Neural cell (in vitro differentiated cells): ENCODE results near the gene COX7A2L. TPM values are rescaled to one million over a fixed set of nuclear protein-coding genes. Genes with fewer than 3 reads are reported as not detected.

Source experiments
- H2AFZ ChIP-seq: fragments of 200-600, 300-800 bp; sonication (generic), shearing (Covaris generic); 2 replicates; pipeline ENCODE4 v1.6.0; 2014; ENCODE audit warnings: low read depth, mild to moderate bottlenecking, antibody characterized with exemption, low read length, moderate library complexity
- H3F3A ChIP-seq: fragments of 200-600 bp; shearing (Covaris generic); 2 replicates; pipeline ENCODE4 v1.6.1; 2016; ENCODE audit warnings: mild to moderate bottlenecking, moderate library complexity, mixed read lengths, antibody characterized with exemption, low read length; ENCODE audit not compliant: insufficient read depth, poor library complexity, severe bottlenecking
- H3K27ac ChIP-seq: fragments of 200-600, 300-800 bp; sonication (generic), shearing (Covaris generic); 2 replicates; pipeline ENCODE4 v1.5.1; 2014; ENCODE audit warnings: mild to moderate bottlenecking, low read length, moderate library complexity
- H3K27me3 ChIP-seq: fragments of 300-800, 200-600 bp; sonication (generic), shearing (Covaris generic); 2 replicates; pipeline ENCODE4 v1.6.0; 2014; ENCODE audit warnings: mild to moderate bottlenecking, low read depth, low read length, moderate library complexity; ENCODE audit not compliant: insufficient read depth
- H3K36me3 ChIP-seq: fragments of 300-800, 200-600 bp; sonication (generic), shearing (Covaris generic); 2 replicates; pipeline ENCODE4 v1.5.1; 2014; ENCODE audit warnings: mild to moderate bottlenecking, antibody characterized with exemption, low read length, moderate library complexity; ENCODE audit not compliant: insufficient read depth
- H3K4me2 ChIP-seq: fragments of 300-800, 200-600 bp; sonication (generic), shearing (Covaris generic); 2 replicates; pipeline ENCODE4 v1.6.0; 2014; ENCODE audit warnings: mild to moderate bottlenecking, low read length
- H3K4me3 ChIP-seq: fragments of 300-800, 200-600 bp; sonication (generic), shearing (Covaris generic); 2 replicates; pipeline ENCODE4 v1.5.1; 2014; ENCODE audit warnings: mild to moderate bottlenecking, low read length, moderate library complexity
- H3K79me2 ChIP-seq: fragments of 200-600 bp; shearing (Covaris generic); replicated peaks from 2 replicates; pipeline ENCODE4 v1.6.0; 2014; ENCODE audit warnings: mild to moderate bottlenecking, low read length, moderate library complexity; ENCODE audit not compliant: insufficient read depth
- H3K9ac ChIP-seq: fragments of 300-800, 200-600 bp; sonication (generic), shearing (Covaris generic); 2 replicates; pipeline ENCODE4 v1.6.1; 2016; ENCODE audit warnings: mild to moderate bottlenecking, low read length, mixed read lengths
- H3K9me2 ChIP-seq: fragments of 200-600 bp; shearing (Covaris generic); 2 replicates; pipeline ENCODE4 v1.6.1; 2016; ENCODE audit warnings: mild to moderate bottlenecking, low read length, mixed read lengths; ENCODE audit not compliant: insufficient read depth
- H3K9me3 ChIP-seq: fragments of 200-600, 300-800 bp; sonication (generic), shearing (Covaris generic); 2 replicates; pipeline ENCODE4 v1.6.1; 2016; ENCODE audit warnings: mild to moderate bottlenecking, mixed run types, low read length, moderate library complexity, mixed read lengths
- H4K20me1 ChIP-seq: fragments of 200-600 bp; shearing (Covaris generic); 2 replicates; pipeline ENCODE4 v1.6.1; 2016; ENCODE audit warnings: mild to moderate bottlenecking, mixed run types; ENCODE audit not compliant: insufficient read depth
- CTCF ChIP-seq: fragments of 450-650 bp; IDR thresholded peaks from 2 replicates; pipeline ENCODE4 v1.5.1; 2014; ENCODE audit warnings: antibody characterized with exemption, mild to moderate bottlenecking, moderate library complexity; ENCODE audit not compliant: poor library complexity, severe bottlenecking
- EP300 ChIP-seq: fragments of 450-650 bp; conservative IDR thresholded peaks from 2 replicates; pipeline ENCODE4 v1.6.1; 2014; ENCODE audit warnings: antibody characterized with exemption, mild to moderate bottlenecking, moderate library complexity; ENCODE audit not compliant: poor library complexity, severe bottlenecking
- EZH2 ChIP-seq: fragments of 200-600, 300-800 bp; shearing (Covaris generic), sonication (generic); IDR thresholded peaks from 2 replicates; pipeline ENCODE4 v1.6.1; 2014; ENCODE audit warnings: antibody characterized with exemption, low read length, borderline replicate concordance, mild to moderate bottlenecking; ENCODE audit not compliant: insufficient read depth, poor library complexity, severe bottlenecking
- MXI1 ChIP-seq: fragments of 450-650 bp; conservative IDR thresholded peaks from 2 replicates; pipeline ENCODE4 v1.6.1; 2014; ENCODE audit warnings: antibody characterized with exemption, mild to moderate bottlenecking; ENCODE audit not compliant: poor library complexity, severe bottlenecking
- POLR2AphosphoS5 ChIP-seq: IDR thresholded peaks from 2 replicates; pipeline ENCODE4 v1.6.1; 2012
- RAD21 ChIP-seq: fragments of 450-650 bp; conservative IDR thresholded peaks from 2 replicates; pipeline ENCODE4 v1.6.1; 2014; ENCODE audit warnings: antibody characterized with exemption, mild to moderate bottlenecking, moderate library complexity
- SMC3 ChIP-seq: fragments of 450-650 bp; conservative IDR thresholded peaks from 2 replicates; pipeline ENCODE4 v1.6.1; 2014; ENCODE audit warnings: antibody characterized with exemption, mild to moderate bottlenecking, moderate library complexity; ENCODE audit not compliant: poor library complexity
- TAF1 ChIP-seq: IDR thresholded peaks from 2 replicates; pipeline ENCODE4 v1.6.1; 2012; ENCODE audit warnings: low read depth
- polyA plus RNA-seq: library from polyadenylated mRNA; depleted of rRNA; stranded (reverse); fragments of >200 nt; gene quantifications from 2 replicates; pipeline ENCODE4 v1.2.3, GENCODE V29; 2014
- TF ChIP-seq, protein P1 (sequence below): IDR thresholded peaks from 2 replicates; pipeline ENCODE4 v1.6.1; 2012; ENCODE audit warnings: borderline replicate concordance

The COX7A2L gene
- polyA plus RNA-seq, 1 donor from 2014 or later = 425 TPM

- Histone ChIP-seq H3K27me3 (no peaks in the 10 kb centered on the region), H2AFZ (no peak overlapping the region), H3K79me2 (no peaks in the 10 kb centered on the region), H4K20me1 (no peaks in the 10 kb centered on the region), H3K4me2 (no peak overlapping the region), H3K9me3 (no peaks in the 10 kb centered on the region), H3F3A (no peaks in the 10 kb centered on the region), H3K36me3 (no peaks in the 10 kb centered on the region), H3K4me3 (no peak overlapping the region), H3K27ac (peak overlapping the region; percentile 18), H3K9me2 (no peaks in the 10 kb centered on the region), H3K9ac (peak overlapping the region; percentile 28)
- no peak for TF ChIP-seq EZH2
- TF ChIP-seq MXI1 = no peak
- TF ChIP-seq SMC3 = no peak
- no peak for TF ChIP-seq TAF1
- TF ChIP-seq CTCF = no peak
- TF ChIP-seq, protein P1, sequence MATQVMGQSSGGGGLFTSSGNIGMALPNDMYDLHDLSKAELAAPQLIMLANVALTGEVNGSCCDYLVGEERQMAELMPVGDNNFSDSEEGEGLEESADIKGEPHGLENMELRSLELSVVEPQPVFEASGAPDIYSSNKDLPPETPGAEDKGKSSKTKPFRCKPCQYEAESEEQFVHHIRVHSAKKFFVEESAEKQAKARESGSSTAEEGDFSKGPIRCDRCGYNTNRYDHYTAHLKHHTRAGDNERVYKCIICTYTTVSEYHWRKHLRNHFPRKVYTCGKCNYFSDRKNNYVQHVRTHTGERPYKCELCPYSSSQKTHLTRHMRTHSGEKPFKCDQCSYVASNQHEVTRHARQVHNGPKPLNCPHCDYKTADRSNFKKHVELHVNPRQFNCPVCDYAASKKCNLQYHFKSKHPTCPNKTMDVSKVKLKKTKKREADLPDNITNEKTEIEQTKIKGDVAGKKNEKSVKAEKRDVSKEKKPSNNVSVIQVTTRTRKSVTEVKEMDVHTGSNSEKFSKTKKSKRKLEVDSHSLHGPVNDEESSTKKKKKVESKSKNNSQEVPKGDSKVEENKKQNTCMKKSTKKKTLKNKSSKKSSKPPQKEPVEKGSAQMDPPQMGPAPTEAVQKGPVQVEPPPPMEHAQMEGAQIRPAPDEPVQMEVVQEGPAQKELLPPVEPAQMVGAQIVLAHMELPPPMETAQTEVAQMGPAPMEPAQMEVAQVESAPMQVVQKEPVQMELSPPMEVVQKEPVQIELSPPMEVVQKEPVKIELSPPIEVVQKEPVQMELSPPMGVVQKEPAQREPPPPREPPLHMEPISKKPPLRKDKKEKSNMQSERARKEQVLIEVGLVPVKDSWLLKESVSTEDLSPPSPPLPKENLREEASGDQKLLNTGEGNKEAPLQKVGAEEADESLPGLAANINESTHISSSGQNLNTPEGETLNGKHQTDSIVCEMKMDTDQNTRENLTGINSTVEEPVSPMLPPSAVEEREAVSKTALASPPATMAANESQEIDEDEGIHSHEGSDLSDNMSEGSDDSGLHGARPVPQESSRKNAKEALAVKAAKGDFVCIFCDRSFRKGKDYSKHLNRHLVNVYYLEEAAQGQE = no peak
- TF ChIP-seq POLR2AphosphoS5 = no peak
- no peak for TF ChIP-seq RAD21
- no peak for TF ChIP-seq EP300
Observed at GRCh38 chr2:42372474-42373200, 11.6 kb upstream of the COX7A2L start.

- Histone ChIP-seq H3K36me3 (no peaks in the 10 kb centered on the region), H2AFZ (no peak overlapping the region), H3K4me3 (no peak overlapping the region), H3K27ac (peak overlapping the region; percentile 18), H3F3A (no peaks in the 10 kb centered on the region), H3K9me2 (no peaks in the 10 kb centered on the region), H3K27me3 (no peaks in the 10 kb centered on the region), H3K9ac (peak overlapping the region; percentile 28), H4K20me1 (no peaks in the 10 kb centered on the region), H3K4me2 (no peak overlapping the region), H3K9me3 (no peaks in the 10 kb centered on the region), H3K79me2 (no peaks in the 10 kb centered on the region)
- TF ChIP-seq EZH2 = no peak
Observed at GRCh38 chr2:42371611-42372473, 10.8 kb upstream of the COX7A2L start.
